ENCODE data around the gene YBX3. TPM values are rescaled to one million over a fixed set of nuclear protein-coding genes. Genes with fewer than 3 reads are reported as not detected.
"Not testable (repeated sequence)": the region's sequence is repeated elsewhere in the genome, so short reads cannot be mapped to it uniquely, and the experiment has no call there.

Gene YBX3
- total RNA-seq (10 to 100 TPM; 54.6 to 61.7 TPM), polyA plus RNA-seq (ENCODE audit: insufficient read length in 2 of 2) (10 to 100 TPM; 56.2 to 80.2 TPM)
- long read RNA-seq, donor 1, transcript YBX3-201 (10 exons, 1,796 nt), result major isoform, 11 of 21 reads
- long read RNA-seq, donor 1, partial matches to known transcripts, result 5 of 21 reads
- long read RNA-seq, donor 1, other reads (novel, unspliced or antisense), result 0 of 21 reads
- long read RNA-seq, donor 2, transcript YBX3-201 (10 exons, 1,796 nt), result major isoform, 9 of 11 reads
- long read RNA-seq, donor 2, partial matches to known transcripts, result 0 of 11 reads
- long read RNA-seq, donor 2, other reads (novel, unspliced or antisense), result 0 of 11 reads
- long read RNA-seq, donor 3, partial matches to known transcripts, result 0 of 6 reads
- long read RNA-seq, donor 3, other reads (novel, unspliced or antisense), result 0 of 6 reads
- long read RNA-seq, donor 4, transcript YBX3-202 (9 exons, 1,708 nt), result minor isoform, 6 of 36 reads
- long read RNA-seq, donor 4, transcript YBX3-201 (10 exons, 1,796 nt), result major isoform, 9 of 36 reads
- long read RNA-seq, donor 4, partial matches to known transcripts, result 13 of 36 reads
- long read RNA-seq, donor 4, other reads (novel, unspliced or antisense), result 0 of 36 reads

GRCh38 chr12:10722905-10723746 is at the start of gene YBX3:
YBX3 (minus strand) TSS chr12:10723323; CDS start chr12:10723111, 212 bp downstream.
- H3K27me3 ChIP-seq (ENCODE audit: control insufficient read depth, insufficient read depth, low read length), result peaks cover 11% of the 10 kb centered on the region
- H3K36me3 ChIP-seq (ENCODE audit: control insufficient read depth, insufficient read depth, low read length), result no peaks in the 10 kb centered on the region
- DNase-seq (ENCODE audit: low read depth in 4 of 6, low spot score in 6 of 6), result peak in 5 of 6 donors; percentile 17 to 90 (median 54)
- peaks cover 10% of the 10 kb centered on the region for H3K4me1 ChIP-seq (ENCODE audit: control insufficient read depth, insufficient read depth, low read length)
- peak within 1 kb of the TSS; percentile 67 for H3K4me3 ChIP-seq (ENCODE audit: low read depth, low read length)
- no peaks in the 10 kb centered on the region for H3K9me3 ChIP-seq (ENCODE audit: control insufficient read depth, insufficient read depth, low read length)
- H3K27ac ChIP-seq (ENCODE audit: low read depth, low read length), result peak within 1 kb of the TSS; percentile 88
- WGBS (ENCODE audit: insufficient coverage), result under 1% methylated on average over 84 of the region's 95 CpGs

GRCh38 chr12:10771132-10771733 is 48.1 kb upstream of the YBX3 start:
- DNase-seq (ENCODE audit: low read depth in 4 of 6, low spot score in 6 of 6), result peak in 5 of 6 donors; percentile 11 to 90 (median 35)
- no CpG with 5 or more reads among the region's 1 CpG for WGBS (ENCODE audit: insufficient coverage)

GRCh38 chr12:10759657-10760056 is 36.5 kb upstream of the YBX3 start:
- DNase-seq (ENCODE audit: low read depth in 4 of 6, low spot score in 6 of 6), result no peak
- WGBS (ENCODE audit: insufficient coverage), result no CpG with 5 or more reads among the region's 2 CpGs

More at GRCh38 chr12:10771132-10771733, 48.1 kb upstream of the YBX3 start:
- no peaks in the 10 kb centered on the region for H3K36me3 ChIP-seq (ENCODE audit: control insufficient read depth, insufficient read depth, low read length)
- no peak overlapping the region for H3K4me3 ChIP-seq (ENCODE audit: low read depth, low read length)
- no peaks in the 10 kb centered on the region for H3K4me1 ChIP-seq (ENCODE audit: control insufficient read depth, insufficient read depth, low read length)
- no peaks in the 10 kb centered on the region for H3K9me3 ChIP-seq (ENCODE audit: control insufficient read depth, insufficient read depth, low read length)
- no peak overlapping the region for H3K27ac ChIP-seq (ENCODE audit: low read depth, low read length)
- H3K27me3 ChIP-seq (ENCODE audit: control insufficient read depth, insufficient read depth, low read length), result peaks cover 4% of the 10 kb centered on the region

GRCh38 chr12:10756194-10756593 is 33.1 kb upstream of the YBX3 start:
- DNase-seq (ENCODE audit: low read depth in 4 of 6, low spot score in 6 of 6), result no peak
- WGBS (ENCODE audit: insufficient coverage), result 100% methylated on average over 2 of the region's 4 CpGs
- H3K36me3 ChIP-seq (ENCODE audit: control insufficient read depth, insufficient read depth, low read length), result no peaks in the 10 kb centered on the region
- H3K27me3 ChIP-seq (ENCODE audit: control insufficient read depth, insufficient read depth, low read length), result no peaks in the 10 kb centered on the region
- no peaks in the 10 kb centered on the region for H3K4me1 ChIP-seq (ENCODE audit: control insufficient read depth, insufficient read depth, low read length)
- H3K27ac ChIP-seq (ENCODE audit: low read depth, low read length), result no peak overlapping the region
- H3K4me3 ChIP-seq (ENCODE audit: low read depth, low read length), result no peak overlapping the region
- H3K9me3 ChIP-seq (ENCODE audit: control insufficient read depth, insufficient read depth, low read length), result no peaks in the 10 kb centered on the region

More at GRCh38 chr12:10759657-10760056, 36.5 kb upstream of the YBX3 start:
- H3K36me3 ChIP-seq (ENCODE audit: control insufficient read depth, insufficient read depth, low read length), result no peaks in the 10 kb centered on the region
- H3K9me3 ChIP-seq (ENCODE audit: control insufficient read depth, insufficient read depth, low read length), result no peaks in the 10 kb centered on the region
- no peaks in the 10 kb centered on the region for H3K4me1 ChIP-seq (ENCODE audit: control insufficient read depth, insufficient read depth, low read length)
- no peaks in the 10 kb centered on the region for H3K27me3 ChIP-seq (ENCODE audit: control insufficient read depth, insufficient read depth, low read length)
- no peak overlapping the region for H3K4me3 ChIP-seq (ENCODE audit: low read depth, low read length)
- no peak overlapping the region for H3K27ac ChIP-seq (ENCODE audit: low read depth, low read length)

- Histone ChIP-seq H3K27ac (ENCODE audit: low read depth, low read length) (no peak overlapping the region), H3K4me1 (ENCODE audit: control insufficient read depth, insufficient read depth, low read length) (no peaks in the 10 kb centered on the region), H3K36me3 (ENCODE audit: control insufficient read depth, insufficient read depth, low read length) (no peaks in the 10 kb centered on the region), H3K27me3 (ENCODE audit: control insufficient read depth, insufficient read depth, low read length) (no peaks in the 10 kb centered on the region), H3K9me3 (ENCODE audit: control insufficient read depth, insufficient read depth, low read length) (no peaks in the 10 kb centered on the region), H3K4me3 (ENCODE audit: low read depth, low read length) (no peak overlapping the region)
- peak in 1 of 6 donors; percentile 26 for DNase-seq (ENCODE audit: low read depth in 4 of 6, low spot score in 6 of 6)
- 57% methylated on average over 1 of the region's 4 CpGs for WGBS (ENCODE audit: insufficient coverage)
Measured at GRCh38 chr12:10753059-10753458, 29.9 kb upstream of the YBX3 start.

GRCh38 chr12:10750385-10750727 is 27.2 kb upstream of the YBX3 start:
- DNase-seq (ENCODE audit: low read depth in 4 of 6, low spot score in 6 of 6), result no peak
- H3K27ac ChIP-seq (ENCODE audit: low read depth, low read length), result no peak overlapping the region
- 0% methylated on average over 1 of the region's 4 CpGs for WGBS (ENCODE audit: insufficient coverage)
- H3K36me3 ChIP-seq (ENCODE audit: control insufficient read depth, insufficient read depth, low read length), result no peaks in the 10 kb centered on the region
- no peaks in the 10 kb centered on the region for H3K9me3 ChIP-seq (ENCODE audit: control insufficient read depth, insufficient read depth, low read length)
- H3K4me1 ChIP-seq (ENCODE audit: control insufficient read depth, insufficient read depth, low read length), result no peaks in the 10 kb centered on the region
- no peaks in the 10 kb centered on the region for H3K27me3 ChIP-seq (ENCODE audit: control insufficient read depth, insufficient read depth, low read length)
- peak overlapping the region; percentile 41 for H3K4me3 ChIP-seq (ENCODE audit: low read depth, low read length)

- Histone ChIP-seq H3K9me3 (ENCODE audit: control insufficient read depth, insufficient read depth, low read length) (no peaks in the 10 kb centered on the region), H3K4me1 (ENCODE audit: control insufficient read depth, insufficient read depth, low read length) (no peaks in the 10 kb centered on the region), H3K27me3 (ENCODE audit: control insufficient read depth, insufficient read depth, low read length) (no peaks in the 10 kb centered on the region), H3K4me3 (ENCODE audit: low read depth, low read length) (peak overlapping the region; percentile 41), H3K36me3 (ENCODE audit: control insufficient read depth, insufficient read depth, low read length) (no peaks in the 10 kb centered on the region), H3K27ac (ENCODE audit: low read depth, low read length) (peak overlapping the region; percentile 74)
- DNase-seq (ENCODE audit: low read depth in 4 of 6, low spot score in 6 of 6), result peak; percentile 82 to 98 (median 86)
- WGBS (ENCODE audit: insufficient coverage), result 0% methylated on average over 5 of the region's 17 CpGs
Measured at GRCh38 chr12:10749700-10750384, 26.7 kb upstream of the YBX3 start.

GRCh38 chr12:10747730-10748129 is 24.6 kb upstream of the YBX3 start:
- H3K9me3 ChIP-seq (ENCODE audit: control insufficient read depth, insufficient read depth, low read length), result no peaks in the 10 kb centered on the region
- no peaks in the 10 kb centered on the region for H3K27me3 ChIP-seq (ENCODE audit: control insufficient read depth, insufficient read depth, low read length)
- H3K27ac ChIP-seq (ENCODE audit: low read depth, low read length), result no peak overlapping the region
- no peak overlapping the region for H3K4me3 ChIP-seq (ENCODE audit: low read depth, low read length)
- no peak for DNase-seq (ENCODE audit: low read depth in 4 of 6, low spot score in 6 of 6)
- no peaks in the 10 kb centered on the region for H3K4me1 ChIP-seq (ENCODE audit: control insufficient read depth, insufficient read depth, low read length)
- H3K36me3 ChIP-seq (ENCODE audit: control insufficient read depth, insufficient read depth, low read length), result no peaks in the 10 kb centered on the region
- 67% methylated on average over 11 of the region's 11 CpGs for WGBS (ENCODE audit: insufficient coverage)

- 80% methylated on average over 1 of the region's 6 CpGs for WGBS (ENCODE audit: insufficient coverage)
- not testable (repeated sequence) for DNase-seq (ENCODE audit: low read depth in 4 of 6, low spot score in 6 of 6); H3K27ac ChIP-seq (ENCODE audit: low read depth, low read length); H3K4me3 ChIP-seq (ENCODE audit: low read depth, low read length); H3K36me3 ChIP-seq (ENCODE audit: control insufficient read depth, insufficient read depth, low read length); H3K27me3 ChIP-seq (ENCODE audit: control insufficient read depth, insufficient read depth, low read length); H3K9me3 ChIP-seq (ENCODE audit: control insufficient read depth, insufficient read depth, low read length); H3K4me1 ChIP-seq (ENCODE audit: control insufficient read depth, insufficient read depth, low read length)
Measured at GRCh38 chr12:10743420-10743819, 20.3 kb upstream of the YBX3 start.

All from spinal cord (tissue), 10 donors.